ENCODE data around the gene SLK.

Gene SLK

GRCh38 chr10:104038958-104039752, 72.2 kb downstream of the SLK start:
- H3K27ac ChIP-seq (ENCODE audit: low read depth, low read length, severe bottlenecking), result no peak overlapping the region

GRCh38 chr10:104040382-104040781, 73.4 kb downstream of the SLK start:
- Histone ChIP-seq H3K4me3 (ENCODE audit: extremely low read depth, insufficient read depth, low read length, poor library complexity, severe bottlenecking) (no peak overlapping the region), H3K36me3 (ENCODE audit: control insufficient read depth, insufficient read depth, low read length) (no peaks in the 10 kb centered on the region), H3K27ac (ENCODE audit: low read depth, low read length, severe bottlenecking) (no peak overlapping the region), H3K4me1 (ENCODE audit: control insufficient read depth, insufficient read depth, low read length, poor library complexity, severe bottlenecking) (no peaks in the 10 kb centered on the region), H3K9me3 (ENCODE audit: control insufficient read depth, low read length) (no peaks in the 10 kb centered on the region)
- 69 to 85% methylated on average over 5 of the region's 6 CpGs for WGBS, 2 experiments (ENCODE audit: insufficient coverage in 2 of 2)

More at GRCh38 chr10:104038958-104039752, 72.2 kb downstream of the SLK start:
- H3K4me3 ChIP-seq (ENCODE audit: extremely low read depth, insufficient read depth, low read length, poor library complexity, severe bottlenecking), result no peak overlapping the region
- H3K4me1 ChIP-seq (ENCODE audit: control insufficient read depth, insufficient read depth, low read length, poor library complexity, severe bottlenecking), result no peaks in the 10 kb centered on the region
- H3K9me3 ChIP-seq (ENCODE audit: control insufficient read depth, low read length), result no peaks in the 10 kb centered on the region
- H3K36me3 ChIP-seq (ENCODE audit: control insufficient read depth, insufficient read depth, low read length), result no peaks in the 10 kb centered on the region
- 82 to 89% methylated on average over 3 to 6 of the region's 7 CpGs for WGBS, 2 experiments (ENCODE audit: insufficient coverage in 2 of 2)

GRCh38 chr10:104040862-104041789, 74.2 kb downstream of the SLK start:
- H3K4me3 ChIP-seq (ENCODE audit: extremely low read depth, insufficient read depth, low read length, poor library complexity, severe bottlenecking), result no peak overlapping the region
- no peaks in the 10 kb centered on the region for H3K36me3 ChIP-seq (ENCODE audit: control insufficient read depth, insufficient read depth, low read length)
- H3K4me1 ChIP-seq (ENCODE audit: control insufficient read depth, insufficient read depth, low read length, poor library complexity, severe bottlenecking), result no peaks in the 10 kb centered on the region
- no peaks in the 10 kb centered on the region for H3K9me3 ChIP-seq (ENCODE audit: control insufficient read depth, low read length)
- WGBS, 2 experiments (ENCODE audit: insufficient coverage in 2 of 2), result 92 to 97% methylated on average over 3 to 5 of the region's 9 CpGs
- H3K27ac ChIP-seq (ENCODE audit: low read depth, low read length, severe bottlenecking), result no peak overlapping the region

GRCh38 chr10:104041891-104042535, 75.1 kb downstream of the SLK start:
- Histone ChIP-seq H3K9me3 (ENCODE audit: control insufficient read depth, low read length) (no peaks in the 10 kb centered on the region), H3K4me3 (ENCODE audit: extremely low read depth, insufficient read depth, low read length, poor library complexity, severe bottlenecking) (no peak overlapping the region), H3K27ac (ENCODE audit: low read depth, low read length, severe bottlenecking) (no peak overlapping the region), H3K36me3 (ENCODE audit: control insufficient read depth, insufficient read depth, low read length) (no peaks in the 10 kb centered on the region), H3K4me1 (ENCODE audit: control insufficient read depth, insufficient read depth, low read length, poor library complexity, severe bottlenecking) (no peaks in the 10 kb centered on the region)
- 92 to 93% methylated on average over 14 of the region's 14 CpGs for WGBS, 2 experiments (ENCODE audit: insufficient coverage in 2 of 2)

GRCh38 chr10:104043185-104043830, 76.4 kb downstream of the SLK start:
- WGBS, 2 experiments (ENCODE audit: insufficient coverage in 2 of 2), result 80 to 94% methylated on average over 4 to 5 of the region's 8 CpGs
- Histone ChIP-seq H3K27ac (ENCODE audit: low read depth, low read length, severe bottlenecking) (no peak overlapping the region), H3K4me3 (ENCODE audit: extremely low read depth, insufficient read depth, low read length, poor library complexity, severe bottlenecking) (no peak overlapping the region), H3K9me3 (ENCODE audit: control insufficient read depth, low read length) (no peaks in the 10 kb centered on the region), H3K36me3 (ENCODE audit: control insufficient read depth, insufficient read depth, low read length) (no peaks in the 10 kb centered on the region), H3K4me1 (ENCODE audit: control insufficient read depth, insufficient read depth, low read length, poor library complexity, severe bottlenecking) (no peaks in the 10 kb centered on the region)

- Histone ChIP-seq H3K9me3 (ENCODE audit: control insufficient read depth, low read length) (no peaks in the 10 kb centered on the region), H3K4me1 (ENCODE audit: control insufficient read depth, insufficient read depth, low read length, poor library complexity, severe bottlenecking) (no peaks in the 10 kb centered on the region), H3K27ac (ENCODE audit: low read depth, low read length, severe bottlenecking) (no peak overlapping the region), H3K36me3 (ENCODE audit: control insufficient read depth, insufficient read depth, low read length) (no peaks in the 10 kb centered on the region), H3K4me3 (ENCODE audit: extremely low read depth, insufficient read depth, low read length, poor library complexity, severe bottlenecking) (no peak overlapping the region)
- 91 to 100% methylated on average over 3 to 4 of the region's 4 CpGs for WGBS, 2 experiments (ENCODE audit: insufficient coverage in 2 of 2)
Observed at GRCh38 chr10:104043854-104044253, 76.9 kb downstream of the SLK start.

GRCh38 chr10:104045151-104046089, 78.5 kb downstream of the SLK start:
- no peaks in the 10 kb centered on the region for H3K36me3 ChIP-seq (ENCODE audit: control insufficient read depth, insufficient read depth, low read length)
- H3K4me1 ChIP-seq (ENCODE audit: control insufficient read depth, insufficient read depth, low read length, poor library complexity, severe bottlenecking), result no peaks in the 10 kb centered on the region
- no peak overlapping the region for H3K4me3 ChIP-seq (ENCODE audit: extremely low read depth, insufficient read depth, low read length, poor library complexity, severe bottlenecking)
- WGBS, 2 experiments (ENCODE audit: insufficient coverage in 2 of 2), result 60 to 80% methylated on average over 8 of the region's 9 CpGs
- no peak overlapping the region for H3K27ac ChIP-seq (ENCODE audit: low read depth, low read length, severe bottlenecking)
- no peaks in the 10 kb centered on the region for H3K9me3 ChIP-seq (ENCODE audit: control insufficient read depth, low read length)

- Histone ChIP-seq H3K9me3 (ENCODE audit: control insufficient read depth, low read length) (no peaks in the 10 kb centered on the region), H3K4me1 (ENCODE audit: control insufficient read depth, insufficient read depth, low read length, poor library complexity, severe bottlenecking) (no peaks in the 10 kb centered on the region), H3K4me3 (ENCODE audit: extremely low read depth, insufficient read depth, low read length, poor library complexity, severe bottlenecking) (no peak overlapping the region), H3K27ac (ENCODE audit: low read depth, low read length, severe bottlenecking) (no peak overlapping the region), H3K36me3 (ENCODE audit: control insufficient read depth, insufficient read depth, low read length) (no peaks in the 10 kb centered on the region)
- whole genome bisulfite sequencing, 2 experiments (ENCODE audit: insufficient coverage in 2 of 2), result 87 to 94% methylated on average over 5 to 6 of the region's 6 CpGs
Observed at GRCh38 chr10:104046651-104047050, 79.7 kb downstream of the SLK start.

- no peak overlapping the region for H3K4me3 ChIP-seq (ENCODE audit: extremely low read depth, insufficient read depth, low read length, poor library complexity, severe bottlenecking)
- H3K4me1 ChIP-seq (ENCODE audit: control insufficient read depth, insufficient read depth, low read length, poor library complexity, severe bottlenecking), result peaks cover 10% of the 10 kb centered on the region
- H3K27ac ChIP-seq (ENCODE audit: low read depth, low read length, severe bottlenecking), result no peak overlapping the region
- WGBS, 2 experiments (ENCODE audit: insufficient coverage in 2 of 2), result 86 to 88% methylated on average over 5 to 7 of the region's 8 CpGs
- no peaks in the 10 kb centered on the region for H3K36me3 ChIP-seq (ENCODE audit: control insufficient read depth, insufficient read depth, low read length)
- H3K9me3 ChIP-seq (ENCODE audit: control insufficient read depth, low read length), result no peaks in the 10 kb centered on the region
Observed at GRCh38 chr10:104049504-104050250, 82.7 kb downstream of the SLK start.

Measured in mesodermal cell (in vitro differentiated cells).